ENCODE measurements around the gene PPP3CA.

GRCh38 chr4:101101072-101101471 is 246.3 kb downstream of the PPP3CA start:
- TF ChIP-seq TAF1 (IDR thresholded peaks at IDR 0.05; ENCODE audit: low read depth, low read length) (no peak), POLR2A (IDR thresholded peaks at IDR 0.05; ENCODE audit: low read depth, low read length) (no peak)
